Psoas muscle (tissue), 8 donors: ENCODE measurements around the gene ETAA1. TPM values are rescaled to one million over a fixed set of nuclear protein-coding genes. Genes with fewer than 3 reads are reported as not detected.

Source experiments
- ATAC-seq, 4 donors: fragments of 200-7000 bp; cut with Tn5 transposase; one replicate each; pipeline ENCODE4 v1.9.1; 2020; ENCODE audit warnings: moderate library complexity in 3 of 4, mild to moderate bottlenecking in 2 of 4
- DNase-seq, 2 donors: peaks; one replicate each; pipeline ENCODE4 v3.0.0-alpha.2; 2020
- H3K27ac ChIP-seq: fragments of 200-600 bp; one replicate; pipeline ENCODE4 v1.8.0; 2022
- H3K27me3 ChIP-seq, 3 donors: fragments of 200-600 bp in 1 of 3; one replicate each; pipeline versions ENCODE4 v1.6.1 to v1.8.0; 2013 to 2022; ENCODE audit warnings: low read length in 2 of 3, mild to moderate bottlenecking in 2 of 3, moderate library complexity in 1 of 3; ENCODE audit not compliant: insufficient read depth in 3 of 3
- H3K36me3 ChIP-seq, 2 donors: fragments of 200-600 bp in 1 of 2; one replicate each; pipeline versions ENCODE4 v1.6.1 to v1.8.0; 2013 to 2022; ENCODE audit warnings: low read depth in 1 of 2, mild to moderate bottlenecking in 1 of 2, moderate library complexity in 1 of 2; ENCODE audit not compliant: insufficient read depth in 1 of 2
- H3K4me1 ChIP-seq: fragments of 200-600 bp; one replicate; pipeline ENCODE4 v1.8.0; 2022
- H3K4me3 ChIP-seq: fragments of 200-600 bp; one replicate; pipeline ENCODE4 v1.8.0; 2022; ENCODE audit warnings: mild to moderate bottlenecking
- H3K9me3 ChIP-seq: fragments of 200-600 bp; one replicate; pipeline ENCODE4 v1.8.0; 2022
- CTCF ChIP-seq: fragments of 200-600 bp; IDR thresholded peaks from one replicate; pipeline ENCODE4 v1.8.0; 2022; ENCODE audit warnings: antibody characterized with exemption
- WGBS, 3 donors: extraction: QIAGEN DNeasy Blood & Tissue Kit; methylation state at CpG; one replicate each; pipeline versions ENCODE4 v1.1.6 to v1.1.7; 2013; 5-methylcytosine and 5-hydroxymethylcytosine counted together
- intact Hi-C, 2 donors: fragments of 100-400 bp; cut with DNase I; formaldehyde crosslinking; loops; one replicate each; pipeline versions ENCODE4 v1.11.0 to v1.14.2; 2022
- polyA plus RNA-seq, 3 donors: library from polyadenylated mRNA; stranded (reverse); fragments of 200-250 nt; gene quantifications; one replicate each; pipeline ENCODE4 v1.2.3, GENCODE V29; 2013
- total RNA-seq, 4 donors: library from RNA; stranded (reverse); fragmentation: NEBNext Ultra II Directional in 2 of 4; extraction: Animal tissue kit (Norgen Biotek cat#: 25700) in 2 of 4; gene quantifications; one replicate each; pipeline versions ENCODE4 v1.2.1 to v1.2.4, GENCODE V29; 2021 to 2023
- donor health status: healthy with polysubstance abuse.
- donor health status: DM: no; HTN: no; CAD: no; lungs with moderate emphysema.
- donor health status: Bipolar disorder and iron deficiency.
- donor health status: healthy.
- donor health status: DM: yes; HTN: yes; CAD: no.
- donor health status: DM: no; HTN: no; CAD: no.
- donor health status: DM: no; HTN: no; CAD: no.
- donor health status: DM: yes; HTN: yes; CAD: no.

The ETAA1 gene
- total and polyA plus RNA-seq, 7 donors = 1.9 to 3.8 (median 2.9) TPM

- H3K36me3 ChIP-seq = peaks cover 0 to 18% of the 10 kb centered on the region in 2 donors
- ATAC-seq (no peak), DNase-seq (no peak)
- intact Hi-C loops = no loop called here
- no peaks in the 10 kb centered on the region for H3K27me3 ChIP-seq
- no peaks in the 10 kb centered on the region for H3K4me1 ChIP-seq
- WGBS, 3 donors = 61 to 76% (median 62%) methylated on average over 2 of the region's 2 CpGs
- no peak overlapping the region for H3K27ac ChIP-seq
- no peak overlapping the region for H3K4me3 ChIP-seq
- no peak for TF ChIP-seq CTCF
- no peaks in the 10 kb centered on the region for H3K9me3 ChIP-seq
Observed at GRCh38 chr2:67414867-67415266, 17.7 kb downstream of the ETAA1 start.

- WGBS, 3 donors = 90 to 100% (median 95%) methylated on average over 1 of the region's 1 CpG
- H3K4me3 ChIP-seq = no peak overlapping the region
- intact Hi-C loops = no loop called here
- no peak for TF ChIP-seq CTCF
- H3K36me3 ChIP-seq = peaks cover 0 to 6% of the 10 kb centered on the region in 2 donors
- no peaks in the 10 kb centered on the region for H3K9me3 ChIP-seq
- no peaks in the 10 kb centered on the region for H3K4me1 ChIP-seq
- ATAC-seq (no peak), DNase-seq (no peak)
- no peaks in the 10 kb centered on the region for H3K27me3 ChIP-seq
- no peak overlapping the region for H3K27ac ChIP-seq
Observed at GRCh38 chr2:67416136-67416535, 19.0 kb downstream of the ETAA1 start.

GRCh38 chr2:67423489-67423888 is 26.4 kb downstream of the ETAA1 start:
- TF ChIP-seq CTCF = no peak
- DNase-seq (no peak), ATAC-seq (no peak)
- 71 to 91% (median 87%) methylated on average over 1 of the region's 1 CpG for WGBS, 3 donors
- H3K27ac ChIP-seq = no peak overlapping the region
- no peak overlapping the region for H3K4me3 ChIP-seq
- no peaks in the 10 kb centered on the region for H3K27me3 ChIP-seq
- no peaks in the 10 kb centered on the region for H3K36me3 ChIP-seq
- H3K4me1 ChIP-seq = no peaks in the 10 kb centered on the region
- intact Hi-C loops = no loop called here
- peaks cover 16% of the 10 kb centered on the region for H3K9me3 ChIP-seq

DNA sequence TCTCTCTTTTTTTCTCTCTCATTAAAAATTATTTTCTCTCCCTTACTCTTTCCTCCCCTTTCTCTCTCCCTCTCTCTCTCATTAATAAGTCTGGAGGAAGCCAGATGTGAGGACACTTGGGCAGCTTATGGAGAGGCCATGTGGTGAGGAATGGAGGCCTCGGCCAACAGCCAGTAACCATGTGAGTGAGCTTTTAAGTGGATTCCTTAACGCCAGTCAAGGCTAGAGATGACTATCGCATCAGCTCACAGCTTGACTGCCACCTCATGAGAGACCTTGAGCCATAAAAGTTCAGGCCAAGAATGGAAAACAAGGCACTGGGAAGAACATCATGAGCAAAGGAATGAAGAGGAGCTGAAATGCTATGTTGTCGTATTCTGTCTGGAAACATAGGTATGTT is 39.1 kb downstream of the ETAA1 start:
- Histone ChIP-seq H3K9me3 (no peaks in the 10 kb centered on the region), H3K27ac (no peak overlapping the region)
- no peak for ATAC-seq

More for the DNA sequence above, 39.1 kb downstream of the ETAA1 start:
- no peak overlapping the region for H3K4me3 ChIP-seq
- DNase-seq = no peak
- H3K27me3 ChIP-seq = no peaks in the 10 kb centered on the region
- TF ChIP-seq CTCF = no peak
- intact Hi-C loops = no loop called here
- 78 to 87% (median 83%) methylated on average over 4 of the region's 4 CpGs for WGBS, 3 donors
- no peaks in the 10 kb centered on the region for H3K4me1 ChIP-seq
- no peaks in the 10 kb centered on the region for H3K36me3 ChIP-seq
